Stimulated activated CD8-positive, alpha-beta memory T cell treated with anti-CD3 and anti-CD28 coated beads, Interleukin-7, amount 100 ng/mL, for 24 hours (primary cell): ENCODE data around the gene ABCA3.

Experiments used
- DNase-seq: peaks from one replicate; pipeline ENCODE4 v3.0.0-alpha.2; 2020; ENCODE audit warnings: low read depth

The ABCA3 gene

GRCh38 chr16:2308089-2308962 is 32.2 kb downstream of the ABCA3 start:
- DNase-seq, result no peak

- DNase-seq, result no peak
Observed at GRCh38 chr16:2299915-2300192, 40.7 kb downstream of the ABCA3 start.

GRCh38 chr16:2299121-2299914 is 41.2 kb downstream of the ABCA3 start:
- DNase-seq, result no peak

DNA sequence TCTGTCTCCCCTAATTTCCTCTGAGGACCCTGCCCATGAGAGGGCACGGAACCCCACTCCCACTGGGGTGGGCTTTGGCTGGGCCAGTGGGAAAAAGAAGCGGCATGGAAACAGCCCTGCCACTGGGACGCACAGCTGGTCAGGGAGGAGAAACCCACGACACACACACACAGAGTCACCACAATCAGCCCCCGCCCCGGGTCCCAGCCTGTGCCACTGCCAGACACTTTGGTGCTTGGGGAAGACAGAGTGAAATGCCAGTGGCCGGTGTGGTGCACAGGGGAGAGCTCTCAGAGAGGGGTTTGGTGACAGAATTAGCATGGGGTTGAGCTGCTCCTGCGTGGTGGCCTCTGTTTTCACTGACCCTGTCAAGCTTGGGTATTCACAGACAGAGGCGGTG is 41.9 kb downstream of the ABCA3 start:
- no peak for DNase-seq

- no peak for DNase-seq
Observed at GRCh38 chr16:2297506-2297860, 43.0 kb downstream of the ABCA3 start.

GRCh38 chr16:2296661-2297505 is 43.6 kb downstream of the ABCA3 start:
- DNase-seq, result no peak

DNA sequence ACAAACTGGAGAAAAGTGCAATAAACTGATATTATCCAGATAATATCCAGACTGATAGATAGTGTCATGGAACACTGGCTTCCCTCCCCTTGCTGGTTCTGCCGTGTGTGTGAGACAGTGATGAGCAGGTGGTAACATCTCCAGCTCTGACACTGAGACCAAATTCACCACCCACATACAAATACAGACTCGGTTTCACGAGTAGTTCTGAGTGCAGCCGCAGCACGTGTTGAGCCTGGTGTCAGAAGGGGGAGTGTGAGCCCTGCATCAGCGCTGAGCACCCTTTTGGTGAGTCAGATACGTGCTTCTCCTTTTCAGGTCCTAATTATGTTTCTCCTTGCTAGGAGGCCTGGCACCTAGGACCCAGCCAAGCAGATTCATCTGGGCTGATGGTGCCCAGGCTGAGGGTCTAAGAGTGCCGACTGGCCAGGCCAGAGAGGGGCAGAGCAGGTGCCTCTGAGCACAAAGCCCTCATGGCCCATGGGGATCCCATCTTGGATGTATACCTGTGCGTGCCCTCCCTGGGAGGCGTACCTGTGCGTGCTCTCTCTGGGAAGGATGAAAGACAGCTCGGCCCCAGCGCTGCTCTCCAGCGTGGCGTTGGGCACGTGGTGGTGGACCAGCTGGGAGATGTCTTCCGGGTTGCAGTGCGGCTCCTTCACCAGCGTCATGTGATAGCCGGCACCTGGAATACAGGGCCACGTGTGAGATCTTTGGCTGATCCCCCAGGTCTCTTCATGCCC is 45.3 kb downstream of the ABCA3 start:
- DNase-seq, result no peak

DNA sequence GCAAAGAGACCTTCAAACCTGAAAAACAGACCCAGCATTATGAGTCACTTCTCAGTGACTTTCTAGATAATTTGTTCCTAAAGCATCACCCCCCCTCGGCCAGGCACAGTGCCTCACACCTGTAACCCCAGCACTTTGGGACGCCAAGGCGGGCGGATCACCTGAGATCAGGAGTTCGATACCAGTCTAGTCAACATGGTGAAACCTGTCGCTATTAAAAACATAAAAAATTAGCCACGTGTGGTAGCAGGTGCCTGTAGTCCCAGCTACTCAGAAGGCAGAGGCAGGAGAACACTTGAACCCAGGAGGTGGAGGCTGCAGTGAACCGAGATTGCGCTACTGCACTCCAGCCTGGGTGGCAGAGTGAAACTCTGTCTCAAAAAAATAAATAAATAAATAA is 48.3 kb downstream of the ABCA3 start:
- DNase-seq, result no peak

DNA sequence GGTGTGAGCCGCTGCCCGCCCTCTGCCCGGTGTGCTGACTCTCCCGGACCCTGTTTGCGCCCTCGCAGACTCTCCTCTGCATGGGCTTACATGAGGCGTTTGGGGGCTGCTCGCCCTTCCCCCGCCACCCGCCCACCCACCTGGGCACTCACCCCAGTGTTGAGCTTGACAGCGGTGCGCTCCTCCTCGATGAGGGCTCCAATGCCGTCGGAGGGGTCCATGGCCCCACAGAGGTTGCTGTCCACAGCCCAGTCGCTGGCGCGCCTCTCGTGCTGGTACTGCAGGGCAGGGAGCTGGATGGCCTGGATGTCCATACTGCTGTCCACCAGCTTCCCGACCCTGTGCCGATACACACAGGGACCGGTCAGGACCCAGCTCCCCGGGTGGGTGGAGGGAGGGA is 51.2 kb downstream of the ABCA3 start:
- no peak for DNase-seq

DNA sequence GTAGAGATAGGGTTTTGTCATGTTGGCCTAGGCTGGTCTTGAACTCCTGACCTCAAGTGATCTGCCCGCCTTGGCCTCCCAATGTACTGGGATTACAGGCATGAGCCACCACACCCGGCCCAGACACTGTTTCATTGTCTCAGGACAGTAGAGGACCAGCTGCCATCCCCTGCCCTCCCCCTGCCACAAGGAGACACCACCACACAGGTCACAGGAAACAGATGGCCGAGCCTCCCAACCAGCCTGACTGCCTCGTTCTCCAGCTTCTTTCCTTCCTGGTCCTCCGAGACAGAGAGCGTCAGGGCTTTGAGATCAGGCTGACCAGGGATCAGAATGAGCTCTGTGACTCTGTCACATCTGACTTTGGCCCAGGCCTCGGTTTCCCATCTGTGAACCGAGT is 51.8 kb downstream of the ABCA3 start:
- DNase-seq, result no peak

DNA sequence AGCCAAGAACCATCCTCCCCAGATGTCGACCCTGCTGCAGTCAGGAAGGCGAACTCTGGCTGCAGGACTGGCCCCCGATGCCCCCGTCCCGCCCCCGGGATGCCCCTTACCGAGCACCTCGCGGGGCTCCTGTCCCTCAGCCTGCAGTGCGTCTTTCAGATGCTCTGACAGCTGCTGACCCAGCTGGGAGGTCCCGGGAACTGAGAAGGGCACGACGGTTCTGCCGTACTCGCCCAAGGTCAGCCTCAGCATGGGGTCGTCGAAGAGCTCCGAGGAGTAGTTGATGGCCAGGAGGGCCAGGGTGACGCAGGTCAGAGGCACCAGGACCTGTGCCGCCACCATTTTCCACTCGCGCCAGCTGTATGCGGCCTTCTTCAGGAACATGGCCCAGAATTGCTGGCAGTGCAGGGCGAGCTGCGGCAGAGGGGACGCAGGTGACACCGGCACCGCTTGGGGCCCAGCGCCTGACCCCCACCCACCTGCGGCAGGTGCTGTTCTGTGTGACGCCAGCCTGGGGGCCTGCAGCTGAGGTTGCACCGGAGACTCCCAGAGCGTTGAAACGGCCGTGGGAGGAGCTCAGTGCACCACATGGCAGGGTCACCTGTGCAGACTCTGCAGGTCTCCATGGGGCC is 52.5 kb downstream of the ABCA3 start:
- no peak for DNase-seq

DNA sequence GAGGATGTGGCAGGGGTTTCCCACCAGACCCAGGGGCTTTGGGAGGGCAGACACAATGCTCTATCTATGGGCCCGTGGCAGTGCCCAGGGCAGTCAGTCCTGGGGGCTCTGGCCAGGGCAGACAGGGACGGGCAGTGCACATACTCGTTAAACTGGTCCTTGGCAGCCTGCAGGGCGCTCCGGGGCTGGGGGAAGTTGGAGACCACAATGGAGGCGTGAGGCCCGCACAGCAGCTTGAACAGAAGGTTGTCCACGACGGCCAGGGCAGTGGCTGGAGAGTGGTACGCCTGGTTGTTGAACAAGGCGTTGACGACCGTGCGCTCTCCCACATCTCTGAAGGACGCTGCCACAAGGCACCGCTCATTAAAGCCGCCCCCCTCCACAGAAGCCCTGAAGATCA is 54.0 kb downstream of the ABCA3 start:
- no peak for DNase-seq

- DNase-seq, result no peak
Observed at GRCh38 chr16:2285731-2286191, 54.8 kb downstream of the ABCA3 start.

GRCh38 chr16:2284797-2285576 is 55.5 kb downstream of the ABCA3 start:
- no peak for DNase-seq

DNA sequence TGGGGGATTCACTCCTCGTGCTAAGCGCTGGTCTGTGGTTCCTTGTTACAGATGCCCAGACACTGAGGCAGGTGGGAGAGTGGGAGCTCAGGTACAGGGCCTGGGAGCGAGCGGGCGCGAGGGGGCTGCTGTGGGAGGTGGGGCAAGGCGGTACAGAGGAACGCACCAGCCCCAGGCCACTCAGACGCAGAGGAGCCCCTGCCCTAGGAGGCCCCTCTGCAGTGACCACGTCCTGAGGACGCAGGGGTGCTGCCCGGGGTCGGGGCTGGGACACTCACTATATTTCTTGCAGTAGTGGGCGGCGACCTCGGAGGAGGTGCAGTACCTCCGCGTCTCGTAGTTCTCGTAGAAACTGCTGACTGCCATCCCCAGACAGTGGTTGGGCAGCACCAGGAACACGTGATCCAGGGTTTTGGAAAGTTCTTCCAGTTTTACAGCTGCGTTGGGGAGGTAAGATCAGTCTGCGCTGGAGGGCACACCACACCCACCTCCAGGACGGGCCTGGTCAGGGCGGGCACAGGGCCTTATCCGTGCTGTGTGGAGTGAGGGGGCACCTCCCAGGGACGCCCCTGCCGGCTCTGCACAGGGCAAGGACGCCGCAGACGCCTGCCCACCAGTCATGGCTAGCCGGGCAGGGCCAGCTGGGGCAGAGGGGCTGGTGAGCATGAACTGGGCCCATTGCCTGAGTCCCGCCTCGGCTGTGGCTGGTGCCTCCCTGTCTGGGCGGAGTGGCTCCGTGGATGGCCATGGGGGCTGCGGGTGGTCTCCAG is 56.3 kb downstream of the ABCA3 start:
- DNase-seq, result no peak

- DNase-seq, result no peak
Observed at GRCh38 chr16:2282866-2283555, 57.5 kb downstream of the ABCA3 start.

DNA sequence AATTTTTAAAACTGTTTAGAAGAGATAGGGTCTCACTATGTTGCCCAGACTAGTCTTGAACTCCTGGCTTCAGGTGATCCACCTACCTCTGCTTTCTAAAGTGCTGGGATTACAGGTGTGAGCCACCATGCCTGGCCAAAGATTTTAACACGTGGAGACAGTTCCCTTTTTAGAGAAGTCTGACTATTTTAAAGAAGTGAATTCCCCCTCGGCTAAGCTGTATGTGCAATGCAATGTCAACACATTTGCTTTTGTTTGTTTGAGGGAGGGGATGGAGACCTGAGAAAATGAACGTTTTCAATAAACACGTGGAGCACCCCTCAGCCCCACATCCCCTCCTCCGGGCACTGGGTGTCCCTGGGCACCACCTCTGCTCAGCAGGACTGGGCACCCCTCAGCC is 58.3 kb downstream of the ABCA3 start:
- no peak for DNase-seq

GRCh38 chr16:2280981-2281542 is 59.5 kb downstream of the ABCA3 start:
- DNase-seq, result no peak

DNA sequence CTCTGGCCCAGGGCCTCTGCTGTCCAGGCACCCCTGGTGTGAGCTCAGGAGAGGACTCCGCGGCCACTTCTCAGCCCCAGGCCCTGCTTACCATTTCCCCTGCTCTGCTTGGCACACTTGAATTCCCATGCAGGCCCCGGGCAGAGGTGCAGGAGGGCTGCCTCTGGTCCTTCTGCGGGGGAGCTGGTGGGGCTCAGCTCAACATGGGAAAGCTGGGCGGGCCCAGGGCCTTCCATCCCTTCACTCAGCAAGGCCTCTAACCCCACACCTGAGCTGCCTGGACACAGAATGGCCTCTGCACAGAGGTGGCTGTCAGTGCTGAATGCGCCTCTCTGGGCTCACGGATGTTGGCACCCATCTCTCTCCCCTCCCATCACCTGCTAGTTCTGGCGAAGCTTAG is 60.1 kb downstream of the ABCA3 start:
- DNase-seq, result no peak
